ENCODE results near the gene NMS.
A peak's percentile ranks its signal among the peaks of the same experiment; 100 is the strongest.

The NMS gene, protein sequence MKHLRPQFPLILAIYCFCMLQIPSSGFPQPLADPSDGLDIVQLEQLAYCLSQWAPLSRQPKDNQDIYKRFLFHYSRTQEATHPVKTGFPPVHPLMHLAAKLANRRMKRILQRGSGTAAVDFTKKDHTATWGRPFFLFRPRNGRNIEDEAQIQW

GRCh38 chr2:100470182-100470581, at the start of gene NMS:
NMS (plus strand) TSS chr2:100470482; CDS start chr2:100470489, 7 bp downstream.
- no peak for DNase-seq

DNA sequence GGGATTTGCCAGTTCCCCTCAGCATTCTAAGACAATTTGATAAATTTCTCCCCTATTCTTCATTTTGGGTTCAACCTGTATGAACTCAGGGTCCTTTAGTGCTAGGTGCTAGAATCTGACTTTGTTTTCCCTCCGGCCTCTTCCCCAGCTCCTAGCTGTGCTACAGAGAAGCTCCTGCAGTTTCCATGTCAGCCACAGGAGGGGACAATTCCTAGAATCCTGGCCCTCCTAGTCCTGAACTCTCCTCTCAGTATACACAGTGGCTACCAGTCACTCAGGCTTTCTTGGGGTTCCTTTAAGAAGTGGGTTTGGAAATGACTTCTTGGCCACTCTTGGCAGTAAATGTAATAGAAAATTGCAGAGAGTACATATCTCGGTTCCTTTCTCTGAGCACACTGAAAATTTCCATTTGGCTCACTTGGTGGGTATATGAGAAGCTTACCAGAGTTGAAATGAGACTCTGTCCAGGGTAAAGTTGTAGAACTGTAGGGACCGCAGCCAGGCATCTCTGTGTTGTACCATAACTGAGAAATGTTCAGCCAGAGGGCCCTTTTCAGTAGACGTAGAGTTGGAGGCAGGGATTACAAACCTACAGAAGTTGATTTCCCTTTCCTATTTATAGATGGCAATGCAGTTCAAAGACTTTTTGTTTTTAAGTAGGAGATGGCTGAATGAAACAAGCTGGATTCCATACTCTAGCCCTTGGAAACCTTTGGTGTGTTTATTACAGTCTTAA, 47.8 kb upstream of the NMS start:
- no peak for DNase-seq

- no peak for DNase-seq
These were observed 46.7 kb upstream of the NMS start for GRCh38 chr2:100423631-100424030.

GRCh38 chr2:100424277-100424875, 45.9 kb upstream of the NMS start:
- DNase-seq, result no peak

DNA sequence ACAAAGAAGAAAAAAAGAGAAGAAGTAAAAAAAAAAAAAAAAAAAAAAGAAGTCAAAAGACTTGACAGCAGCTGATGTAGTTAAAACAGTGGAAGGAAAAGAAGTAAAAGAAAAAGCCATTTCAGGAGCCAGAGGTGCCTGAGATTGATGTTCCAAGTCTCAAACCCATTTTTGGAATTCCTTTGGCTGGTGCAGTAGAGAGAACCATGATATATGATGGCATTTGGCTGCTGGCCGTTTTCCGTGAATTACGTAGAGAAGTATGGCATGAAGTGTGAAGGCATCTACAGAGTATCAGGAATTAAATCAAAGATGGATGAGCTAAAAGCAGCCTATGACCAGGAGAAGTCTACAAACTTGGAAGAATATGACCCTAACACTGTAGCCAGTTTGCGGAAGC, 45.2 kb upstream of the NMS start:
- no peak for DNase-seq

DNA sequence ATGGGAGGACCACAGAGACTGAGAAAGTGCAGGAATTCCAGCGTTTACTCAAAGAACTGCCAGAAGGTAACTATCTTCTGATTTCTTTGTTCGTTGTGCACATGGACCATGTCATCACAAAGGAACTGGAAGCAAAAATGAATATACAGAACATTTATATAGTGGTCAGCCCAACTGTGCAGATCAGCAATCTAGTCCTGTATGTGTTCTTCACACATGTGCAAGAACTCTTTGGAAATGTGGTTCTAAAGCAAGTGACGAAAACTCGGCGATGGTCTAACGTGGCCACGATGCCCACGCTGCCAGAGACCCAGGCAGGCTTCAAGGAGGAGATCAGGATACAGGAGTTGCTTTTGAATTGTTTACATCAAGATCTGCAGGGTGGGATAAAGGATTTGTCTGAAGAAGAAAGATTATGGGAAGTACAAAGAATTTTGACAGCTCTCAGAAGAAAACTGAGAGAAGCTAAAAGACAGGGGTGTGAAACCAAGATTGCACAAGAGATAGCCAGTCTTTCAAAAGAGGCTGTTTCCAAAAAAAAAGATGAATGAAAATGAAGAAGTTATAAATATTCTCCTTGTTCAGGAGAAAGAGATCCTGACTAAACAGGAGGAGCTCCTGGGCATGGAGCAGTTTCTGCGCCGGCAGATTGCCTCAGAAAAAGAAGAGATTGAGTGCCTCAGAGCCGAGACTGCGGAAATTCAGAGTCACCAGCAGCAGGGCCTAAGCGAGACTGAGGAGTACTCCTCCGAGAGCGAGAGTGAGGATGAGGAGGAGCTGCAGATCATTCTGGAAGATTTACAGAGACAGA, 44.5 kb upstream of the NMS start:
- DNase-seq, result no peak

- DNase-seq, result no peak
These were observed 43.9 kb upstream of the NMS start for GRCh38 chr2:100426384-100426720.

GRCh38 chr2:100427111-100427510, 43.2 kb upstream of the NMS start:
- DNase-seq, result no peak

DNA sequence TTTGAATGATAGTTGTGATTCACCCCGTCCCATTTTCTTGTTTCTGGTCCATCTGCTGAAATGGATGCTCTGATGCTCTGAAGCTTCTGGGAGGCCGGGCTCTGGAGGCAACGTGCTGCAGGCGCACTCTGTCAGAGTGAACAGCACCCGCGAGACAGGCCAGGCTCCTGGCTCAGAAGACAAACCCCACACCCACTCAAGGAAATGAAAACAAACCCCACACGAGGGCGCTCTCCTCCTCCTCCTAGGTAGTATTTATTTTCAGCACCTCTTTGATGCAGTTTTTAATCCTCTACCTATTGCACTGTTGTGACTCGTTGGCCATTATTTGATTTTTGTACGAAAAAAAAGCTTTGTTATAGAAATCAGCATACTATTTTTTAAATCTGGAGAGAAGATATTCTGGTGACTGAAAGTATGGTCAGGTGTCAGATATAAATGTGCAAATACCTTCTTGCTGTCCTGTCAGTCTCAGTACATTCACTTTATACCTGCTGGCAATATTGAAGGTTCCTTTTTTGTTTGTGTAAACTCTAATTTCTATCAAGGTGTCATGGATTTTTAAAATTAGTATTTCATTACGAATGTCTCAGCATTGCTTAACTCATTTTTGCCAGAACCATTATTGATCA, 42.5 kb upstream of the NMS start:
- peak; percentile 59 for DNase-seq

- no peak for DNase-seq
These were observed 40.6 kb upstream of the NMS start for GRCh38 chr2:100429726-100430125.

- DNase-seq, result no peak
These were observed 32.5 kb upstream of the NMS start for GRCh38 chr2:100437751-100438150.

GRCh38 chr2:100446696-100447095, 23.6 kb upstream of the NMS start:
- no peak for DNase-seq

DNA sequence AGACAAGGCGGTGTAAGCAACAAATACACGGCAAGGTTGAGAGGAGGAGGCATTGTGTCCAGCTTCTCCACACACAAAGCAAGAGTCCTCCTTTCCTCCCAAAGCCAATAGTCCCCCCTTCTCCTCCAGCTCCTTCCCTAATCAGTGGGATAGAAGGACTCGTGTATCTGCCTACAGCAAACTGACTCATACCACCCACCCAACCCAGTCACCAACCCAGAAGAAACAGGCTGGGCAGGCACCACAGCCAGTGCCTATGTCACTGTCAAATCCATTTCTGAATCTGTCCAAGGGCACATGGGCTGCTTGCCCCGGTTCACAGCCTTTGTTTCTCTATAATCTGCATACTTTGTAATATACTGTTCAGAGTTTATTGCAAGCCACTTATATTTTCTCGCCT, 19.2 kb upstream of the NMS start:
- DNase-seq, result no peak

GRCh38 chr2:100451734-100452133, 18.5 kb upstream of the NMS start:
- no peak for DNase-seq

DNA sequence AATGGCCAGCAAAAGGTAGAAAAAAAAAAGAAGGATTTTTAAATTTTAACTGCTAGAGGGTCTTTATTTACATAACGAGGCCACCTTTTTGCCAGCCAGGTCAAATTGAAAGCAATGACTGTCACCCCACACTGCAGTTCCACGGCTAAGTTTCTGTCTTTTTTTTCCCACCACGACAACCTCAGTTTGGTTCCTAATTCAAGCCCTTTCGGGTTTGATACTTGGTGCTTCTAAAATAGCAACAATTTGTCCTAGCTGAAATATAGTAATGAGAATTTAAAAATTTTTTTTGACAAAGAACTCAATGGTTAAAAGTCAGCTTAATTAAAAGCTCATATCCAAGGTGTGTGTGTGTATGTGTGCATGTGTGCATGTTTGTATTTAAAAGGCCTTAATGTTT, 16.4 kb upstream of the NMS start:
- no peak for DNase-seq

DNA sequence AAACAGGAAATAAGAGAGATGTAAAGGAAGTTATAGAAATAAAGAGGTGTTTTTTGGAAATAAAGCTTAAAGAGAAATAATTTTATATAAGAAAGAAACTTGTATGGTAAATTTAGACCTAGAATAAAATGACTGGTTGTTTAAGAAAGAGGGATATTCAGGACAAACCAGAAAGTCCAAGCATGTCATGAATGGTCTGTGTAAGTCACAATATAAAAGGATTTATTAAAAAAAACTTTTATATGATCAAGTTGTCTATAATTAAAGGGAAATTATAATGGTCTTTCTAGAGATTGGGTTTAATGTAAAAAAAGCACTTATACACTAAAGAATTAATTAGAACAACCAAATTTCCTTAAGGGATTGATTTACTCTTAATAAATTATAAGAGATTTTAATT, 13.9 kb upstream of the NMS start:
- peak; percentile 4 for DNase-seq

DNA sequence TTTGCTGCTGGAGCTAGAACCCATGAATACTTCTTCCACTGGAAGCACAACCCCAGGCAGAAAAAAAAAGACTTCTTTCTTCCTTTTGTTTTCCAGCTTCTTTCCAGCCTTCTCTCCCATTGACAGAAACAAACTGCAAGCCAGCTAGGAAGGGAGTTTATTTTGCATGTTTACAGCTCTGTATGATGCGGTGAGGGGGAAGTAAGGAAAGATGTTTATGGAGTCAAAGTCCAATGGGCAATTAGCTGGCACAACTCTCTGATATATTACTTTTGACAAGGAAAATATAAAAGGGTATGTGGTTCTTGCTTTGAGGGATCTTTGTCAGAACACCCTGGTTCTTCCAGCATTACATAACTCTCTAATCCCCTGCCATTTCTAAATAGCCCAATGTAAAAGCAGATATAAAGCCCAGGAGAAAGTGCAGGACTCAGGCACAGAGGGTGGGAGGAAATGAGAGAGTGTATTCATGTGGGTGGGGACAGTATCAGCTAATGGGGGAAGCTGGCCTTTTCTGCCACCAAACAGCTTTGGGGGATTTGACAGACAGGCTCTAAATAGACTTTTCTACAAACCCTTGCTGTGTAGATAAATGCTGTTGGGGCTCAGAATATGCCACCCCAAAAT, 9.3 kb upstream of the NMS start:
- no peak for DNase-seq

GRCh38 chr2:100470898-100471514, 724 bp downstream of the NMS start:
- no peak for DNase-seq

DNA sequence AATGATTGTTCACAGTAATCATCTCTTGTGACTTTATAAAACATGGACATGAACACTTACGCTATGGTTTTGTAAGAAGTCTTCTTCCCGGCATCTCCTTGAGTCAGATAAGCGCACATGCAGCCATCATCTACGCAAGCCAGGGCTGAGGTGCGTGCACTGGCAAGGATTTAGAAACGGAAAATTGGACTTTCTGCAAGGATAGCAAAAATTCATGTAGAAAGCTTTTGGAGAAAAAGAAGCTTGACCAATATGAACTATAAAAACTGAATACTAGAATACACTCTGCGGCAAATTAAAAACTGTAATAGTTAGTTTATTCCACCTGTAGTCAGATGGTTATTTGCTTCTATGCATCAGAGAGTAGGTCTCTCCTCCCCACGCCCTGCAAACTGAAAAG, 6.3 kb downstream of the NMS start:
- no peak for DNase-seq

DNA sequence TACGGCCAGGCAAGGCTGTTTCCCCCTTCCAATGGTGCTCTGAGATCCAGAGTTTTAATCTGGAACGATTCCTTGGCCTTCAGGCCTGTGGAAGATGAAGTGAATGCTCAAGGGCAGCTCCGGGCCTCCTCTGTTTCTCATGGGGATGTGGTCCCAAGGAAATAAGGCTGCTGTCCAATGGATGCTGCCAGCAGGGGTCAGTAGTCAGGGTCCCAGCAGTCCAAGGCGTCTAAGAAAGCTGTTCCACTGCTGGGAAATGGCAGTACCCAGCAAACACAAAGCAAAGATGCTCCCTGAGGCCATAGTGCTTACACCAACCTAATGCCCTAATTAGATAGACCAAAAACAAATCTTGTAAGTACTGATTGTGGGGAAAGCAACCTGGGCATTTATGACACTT, 12.5 kb downstream of the NMS start:
- DNase-seq, result no peak

DNA sequence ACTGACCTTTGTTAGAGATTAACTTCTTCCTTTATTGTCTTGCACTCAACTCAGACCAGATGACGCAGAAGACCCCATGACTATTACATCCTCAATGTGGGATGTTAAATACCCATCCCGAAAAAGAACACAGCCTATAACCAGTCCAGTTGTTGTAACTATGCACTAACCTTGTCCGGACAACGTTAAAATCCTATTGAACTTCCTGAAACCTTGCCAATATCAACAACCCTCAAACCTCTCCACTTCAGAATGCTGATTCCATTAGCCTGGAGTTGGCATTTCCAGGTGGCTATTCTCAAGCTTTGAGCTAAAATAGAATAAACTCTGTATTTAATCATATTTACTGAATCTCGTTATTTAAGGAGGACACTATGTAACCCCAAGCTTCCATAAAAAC, 13.6 kb downstream of the NMS start:
- no peak for DNase-seq

DNA sequence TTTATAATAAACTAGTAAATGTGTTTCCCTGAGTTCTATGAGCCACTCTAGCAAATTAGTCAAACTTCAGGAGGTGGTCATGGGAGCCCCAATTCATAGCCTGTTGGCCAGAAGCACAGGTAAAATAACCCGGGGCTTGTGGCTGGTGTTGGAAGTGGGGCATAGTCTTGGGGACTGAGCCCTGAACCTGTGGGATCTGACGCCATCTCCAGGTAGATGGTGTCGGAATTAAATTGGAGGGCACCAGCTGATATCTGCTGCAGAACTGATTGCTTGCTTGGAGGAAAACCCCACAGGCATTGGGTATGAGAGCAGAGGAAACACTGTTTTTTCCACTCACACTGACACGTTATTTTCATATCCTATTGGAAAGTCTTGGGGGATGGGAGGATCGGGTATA, 14.1 kb downstream of the NMS start:
- DNase-seq, result no peak

Data from KG1 (cell line).